Keratinocyte (primary cell): ENCODE results near the gene RGS6. TPM values are rescaled to one million over a fixed set of nuclear protein-coding genes. Genes with fewer than 3 reads are reported as not detected.

Source experiments
- DNase-seq: peaks from one replicate; pipeline ENCODE4 v3.0.0-alpha.2; 2011; ENCODE audit warnings: low read depth, missing footprints, low spot score
- FAIRE-seq: peaks from 2 replicates; lab custom pipeline; 2011; peaks lifted over from hg19 to GRCh38; lab: Jason Lieb, UNC
- H2AFZ ChIP-seq: 2 replicates; pipeline ENCODE4 v1.6.0; 2012; ENCODE audit warnings: low read length, control low read depth, inconsistent platforms; ENCODE audit not compliant: control insufficient read depth
- H3K27ac ChIP-seq: 2 replicates; pipeline ENCODE4 v1.5.1; 2011; ENCODE audit warnings: low read length; ENCODE audit not compliant: control insufficient read depth, insufficient read depth
- H3K27me3 ChIP-seq: 3 replicates; pipeline ENCODE4 v1.6.0; 2011; ENCODE audit warnings: low read length; ENCODE audit not compliant: control insufficient read depth, insufficient read depth; ENCODE audit errors: extremely low read depth
- H3K36me3 ChIP-seq, 2 experiments: 2 replicates in 1 of 2; 3 replicates in 1 of 2; pipeline ENCODE4 v1.5.1; 2011; ENCODE audit warnings: low read length in 2 of 2, mild to moderate bottlenecking in 1 of 2; ENCODE audit not compliant: control insufficient read depth in 2 of 2, insufficient read depth in 2 of 2; ENCODE audit errors: extremely low read depth in 1 of 2
- H3K4me1 ChIP-seq: 3 replicates; pipeline ENCODE4 v1.5.1; 2011; ENCODE audit warnings: low read length; ENCODE audit not compliant: control insufficient read depth, insufficient read depth; ENCODE audit errors: extremely low read depth
- H3K4me2 ChIP-seq: 3 replicates; pipeline ENCODE4 v1.6.0; 2011; ENCODE audit warnings: low read depth, low read length; ENCODE audit not compliant: control insufficient read depth, insufficient read depth; ENCODE audit errors: extremely low read depth
- H3K4me3 ChIP-seq, 3 experiments: fragments of 200-600 bp in 1 of 3; sonication (generic) in 1 of 3; 2 replicates in 2 of 3; 3 replicates in 1 of 3; pipeline ENCODE4 v1.5.1; 2011 to 2016; ENCODE audit warnings: low read length in 3 of 3, mild to moderate bottlenecking in 3 of 3, control low read depth in 2 of 3, inconsistent platforms in 1 of 3, low read depth in 1 of 3, mixed read lengths in 1 of 3, mixed run types in 1 of 3, moderate library complexity in 1 of 3; ENCODE audit not compliant: control insufficient read depth in 2 of 3, insufficient read depth in 2 of 3; ENCODE audit errors: extremely low read depth in 1 of 3
- H3K79me2 ChIP-seq: 2 replicates; pipeline ENCODE4 v1.6.0; 2012; ENCODE audit warnings: low read length; ENCODE audit not compliant: control insufficient read depth, insufficient read depth
- H3K9ac ChIP-seq: 3 replicates; pipeline ENCODE4 v1.6.0; 2011; ENCODE audit warnings: low read length; ENCODE audit not compliant: control insufficient read depth, insufficient read depth; ENCODE audit errors: extremely low read depth
- H3K9me1 ChIP-seq: 3 replicates; pipeline ENCODE4 v1.6.0; 2011; ENCODE audit warnings: low read length; ENCODE audit not compliant: control insufficient read depth, insufficient read depth; ENCODE audit errors: extremely low read depth
- H3K9me3 ChIP-seq: 2 replicates; pipeline ENCODE4 v1.5.1; 2012; ENCODE audit warnings: low read depth, low read length; ENCODE audit not compliant: control insufficient read depth
- H4K20me1 ChIP-seq: 3 replicates; pipeline ENCODE4 v1.6.0; 2011; ENCODE audit warnings: low read length; ENCODE audit not compliant: control insufficient read depth, insufficient read depth; ENCODE audit errors: extremely low read depth
- CTCF ChIP-seq, 3 experiments: IDR thresholded peaks in 1 of 3; conservative IDR thresholded peaks in 1 of 3; optimal IDR thresholded peaks in 1 of 3; 2 replicates in 2 of 3; 3 replicates in 1 of 3; pipeline versions ENCODE3 to v1.5.1; 2011; ENCODE audit warnings: low read length in 3 of 3, mild to moderate bottlenecking in 3 of 3, moderate library complexity in 2 of 3, control low read depth in 1 of 3, inconsistent platforms in 1 of 3; ENCODE audit not compliant: insufficient read depth in 2 of 3; ENCODE audit errors: extremely low read depth in 1 of 3
- EZH2 ChIP-seq: IDR thresholded peaks from one replicate; pipeline ENCODE4 v1.6.1; 2012; ENCODE audit warnings: inconsistent platforms, mild to moderate bottlenecking, low read length, moderate library complexity
- dilution Hi-C: fragments of 300-500 bp; cut with MboI; formaldehyde crosslinking; loops from one replicate; pipeline ENCODE4 v1.7.0; 2020; ENCODE audit warnings: low sequenced_read_pairs; ENCODE audit not compliant: extremely low pct_ligation_motif_present
- polyA plus RNA-seq, 5 experiments: library from polyadenylated mRNA; depleted of rRNA in 3 of 5; stranded (reverse) in 3 of 5; stranded (forward) in 1 of 5; unstranded in 1 of 5; fragments of >200 nt; gene quantifications; 1 replicate in 1 of 5; 2 replicates in 3 of 5; 3 replicates in 1 of 5; pipeline versions ENCODE4 v1.2.1 to v1.2.3, GENCODE V29; 2011 to 2012; ENCODE audit warnings: missing spikeins in 2 of 5, low read depth in 1 of 5, low replicate concordance in 1 of 5

Gene RGS6
- polyA plus RNA-seq, 1 donor (not counting 4 experiments of a cell fraction or from before 2014, with no cell fraction given): not detected

- Histone ChIP-seq H3K9me1 (no peaks in the 10 kb centered on the region), H3K36me3 (no peaks in the 10 kb centered on the region), H4K20me1 (no peaks in the 10 kb centered on the region), H3K27me3 (no peaks in the 10 kb centered on the region), H3K9me3 (peaks cover 2% of the 10 kb centered on the region), H3K9ac (no peak overlapping the region), H3K79me2 (no peaks in the 10 kb centered on the region), H3K4me1 (no peaks in the 10 kb centered on the region), H3K4me3 (no peak overlapping the region), H2AFZ (no peak overlapping the region), H3K4me2 (no peak overlapping the region), H3K27ac (no peak overlapping the region)
- FAIRE-seq (no peak), DNase-seq (no peak)
- TF ChIP-seq CTCF (optimal IDR thresholded peaks at IDR 0.05 in 1 of 3, IDR thresholded peaks at IDR 0.05 in 1 of 3, conservative IDR thresholded peaks at IDR 0.05 in 1 of 3; ENCODE audit: extremely low read depth in 1 of 3, insufficient read depth in 2 of 3, low read length in 3 of 3): no peak
- no peak for TF ChIP-seq EZH2
- dilution Hi-C loops: no loop called here
Measured at GRCh38 chr14:72183631-72184030, 251.4 kb downstream of the RGS6 start.

- Histone ChIP-seq H3K27ac (no peak overlapping the region), H3K36me3 (no peaks in the 10 kb centered on the region), H3K27me3 (no peaks in the 10 kb centered on the region), H3K9me3 (peaks cover 2% of the 10 kb centered on the region), H3K4me3 (no peak overlapping the region), H3K9ac (no peak overlapping the region), H4K20me1 (no peaks in the 10 kb centered on the region), H3K4me2 (no peak overlapping the region), H3K9me1 (no peaks in the 10 kb centered on the region), H2AFZ (no peak overlapping the region), H3K79me2 (no peaks in the 10 kb centered on the region), H3K4me1 (no peaks in the 10 kb centered on the region)
- dilution Hi-C loops: loop anchor here (5.0 kb wide), 1 partner anchor 36 kb away; no protein-coding TSS in a partner anchor
- DNase-seq: no peak
- TF ChIP-seq CTCF (optimal IDR thresholded peaks at IDR 0.05 in 1 of 3, IDR thresholded peaks at IDR 0.05 in 1 of 3, conservative IDR thresholded peaks at IDR 0.05 in 1 of 3; ENCODE audit: extremely low read depth in 1 of 3, insufficient read depth in 2 of 3, low read length in 3 of 3) (no peak), EZH2 (no peak)
- no peak for FAIRE-seq
Measured at GRCh38 chr14:72186523-72186922, 254.3 kb downstream of the RGS6 start.
